ENCODE data around the gene IL1RL1. TPM values are rescaled to one million over a fixed set of nuclear protein-coding genes. Genes with fewer than 3 reads are reported as not detected.

The IL1RL1 gene
- total and polyA plus RNA-seq, 2 experiments from 2014 or later: not detected

DNA sequence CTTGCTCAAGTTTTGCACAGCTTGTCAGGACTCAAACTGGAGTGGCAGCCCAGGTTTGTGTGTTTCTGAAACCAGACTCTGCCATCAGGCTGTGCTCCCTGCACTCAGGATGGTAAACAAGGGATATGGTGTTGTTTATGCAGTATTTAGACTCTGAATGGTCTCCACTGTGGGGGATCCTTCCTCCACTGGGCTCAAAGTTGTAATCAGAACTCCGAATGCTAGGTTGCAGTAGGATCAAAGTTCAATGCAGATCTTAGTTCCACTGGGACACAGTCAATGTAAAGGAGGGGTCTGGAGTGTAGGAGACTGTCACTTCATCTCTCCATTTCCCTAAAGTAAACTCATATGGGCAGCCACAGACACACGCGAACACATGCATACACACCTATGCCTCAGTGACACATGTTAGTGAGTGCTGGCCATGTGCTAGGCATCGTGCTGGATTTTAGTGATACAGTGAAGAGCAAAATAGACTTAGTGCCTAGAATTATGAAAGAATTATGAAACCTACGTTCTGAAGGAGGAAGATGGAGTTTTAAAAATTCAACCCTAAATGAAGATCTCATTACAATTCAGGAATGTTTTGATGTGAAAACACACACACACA is 50.4 kb downstream of the IL1RL1 start:
- TF ChIP-seq, protein P1, sequence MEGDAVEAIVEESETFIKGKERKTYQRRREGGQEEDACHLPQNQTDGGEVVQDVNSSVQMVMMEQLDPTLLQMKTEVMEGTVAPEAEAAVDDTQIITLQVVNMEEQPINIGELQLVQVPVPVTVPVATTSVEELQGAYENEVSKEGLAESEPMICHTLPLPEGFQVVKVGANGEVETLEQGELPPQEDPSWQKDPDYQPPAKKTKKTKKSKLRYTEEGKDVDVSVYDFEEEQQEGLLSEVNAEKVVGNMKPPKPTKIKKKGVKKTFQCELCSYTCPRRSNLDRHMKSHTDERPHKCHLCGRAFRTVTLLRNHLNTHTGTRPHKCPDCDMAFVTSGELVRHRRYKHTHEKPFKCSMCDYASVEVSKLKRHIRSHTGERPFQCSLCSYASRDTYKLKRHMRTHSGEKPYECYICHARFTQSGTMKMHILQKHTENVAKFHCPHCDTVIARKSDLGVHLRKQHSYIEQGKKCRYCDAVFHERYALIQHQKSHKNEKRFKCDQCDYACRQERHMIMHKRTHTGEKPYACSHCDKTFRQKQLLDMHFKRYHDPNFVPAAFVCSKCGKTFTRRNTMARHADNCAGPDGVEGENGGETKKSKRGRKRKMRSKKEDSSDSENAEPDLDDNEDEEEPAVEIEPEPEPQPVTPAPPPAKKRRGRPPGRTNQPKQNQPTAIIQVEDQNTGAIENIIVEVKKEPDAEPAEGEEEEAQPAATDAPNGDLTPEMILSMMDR (IDR thresholded peaks at IDR 0.05; ENCODE audit: low read depth, low read length): no peak
- Histone ChIP-seq H3K27me3 (peaks cover 16% of the 10 kb centered on the region), H3K27ac (no peak overlapping the region), H3K36me3 (no peaks in the 10 kb centered on the region), H3K4me1 (ENCODE audit: low read depth) (no peaks in the 10 kb centered on the region), H3K4me3 (no peak overlapping the region), H3K9me3 (ENCODE audit: low read depth) (no peaks in the 10 kb centered on the region)
- DNase-seq (ENCODE audit: low read depth in 1 of 2, low spot score in 1 of 2): no peak

DNA sequence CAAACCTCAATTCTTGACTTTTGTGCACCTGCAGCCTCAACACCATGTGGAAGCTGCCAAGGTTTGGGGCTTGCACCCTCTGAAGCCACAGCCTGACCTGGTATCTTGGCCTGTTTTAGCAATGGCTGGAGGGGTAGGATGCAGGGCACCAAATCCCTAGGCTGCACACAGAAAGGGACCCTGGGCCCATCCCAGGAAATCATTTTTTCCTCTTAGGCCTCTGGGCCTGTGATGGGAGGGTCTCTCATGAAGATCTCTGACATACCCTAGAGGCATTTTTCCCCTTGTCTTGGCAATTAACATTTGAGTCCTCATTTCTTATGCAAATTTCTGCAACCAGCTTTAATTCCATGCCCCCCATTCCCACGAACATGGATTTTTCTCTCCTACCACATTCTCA is 54.4 kb downstream of the IL1RL1 start:
- H3K27me3 ChIP-seq: no peaks in the 10 kb centered on the region
- TF ChIP-seq, protein P1 (IDR thresholded peaks at IDR 0.05; ENCODE audit: low read depth, low read length): no peak
- no peak overlapping the region for H3K27ac ChIP-seq
- H3K4me1 ChIP-seq (ENCODE audit: low read depth): no peaks in the 10 kb centered on the region
- H3K36me3 ChIP-seq: no peaks in the 10 kb centered on the region
- no peak overlapping the region for H3K4me3 ChIP-seq
- H3K9me3 ChIP-seq (ENCODE audit: low read depth): no peaks in the 10 kb centered on the region
- DNase-seq (ENCODE audit: low read depth in 1 of 2, low spot score in 1 of 2): no peak

DNA sequence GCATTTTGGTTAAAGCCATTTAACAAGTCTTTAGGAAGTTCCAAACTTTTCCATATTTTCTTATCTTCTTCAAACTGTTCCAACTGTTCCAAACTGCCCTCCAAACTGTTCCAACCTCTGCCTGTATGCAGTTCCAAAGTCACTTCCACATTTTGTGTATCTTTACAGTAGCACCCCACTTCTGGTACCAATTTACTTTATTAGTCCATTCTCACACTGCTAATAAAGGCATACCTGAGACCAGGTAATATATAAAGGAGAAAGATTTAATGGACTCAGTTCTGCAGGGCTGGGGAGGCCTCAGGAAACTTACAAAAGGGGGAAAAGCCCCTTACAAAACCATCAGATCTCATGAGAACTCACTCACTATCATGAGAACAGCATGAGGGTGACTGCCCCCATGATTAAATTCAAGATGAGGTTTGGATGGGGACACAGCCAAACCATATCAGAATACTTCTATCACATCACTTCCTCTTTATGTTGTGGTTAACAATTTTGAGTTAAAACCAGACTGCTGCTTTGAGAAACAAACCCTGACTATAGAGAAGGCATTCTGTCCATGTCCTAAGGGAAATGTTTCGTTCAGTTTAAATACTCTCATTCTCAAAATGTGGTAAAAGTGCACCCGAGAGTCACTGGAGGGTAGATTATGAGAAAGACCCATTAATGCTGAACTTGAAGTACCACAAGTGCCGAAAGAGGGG is 55.2 kb downstream of the IL1RL1 start:
- Histone ChIP-seq H3K4me3 (no peak overlapping the region), H3K27me3 (no peaks in the 10 kb centered on the region), H3K27ac (no peak overlapping the region), H3K4me1 (ENCODE audit: low read depth) (no peaks in the 10 kb centered on the region), H3K9me3 (ENCODE audit: low read depth) (no peaks in the 10 kb centered on the region), H3K36me3 (no peaks in the 10 kb centered on the region)
- DNase-seq (ENCODE audit: low read depth in 1 of 2, low spot score in 1 of 2): no peak
- TF ChIP-seq, protein P1 (IDR thresholded peaks at IDR 0.05; ENCODE audit: low read depth, low read length): no peak

DNA sequence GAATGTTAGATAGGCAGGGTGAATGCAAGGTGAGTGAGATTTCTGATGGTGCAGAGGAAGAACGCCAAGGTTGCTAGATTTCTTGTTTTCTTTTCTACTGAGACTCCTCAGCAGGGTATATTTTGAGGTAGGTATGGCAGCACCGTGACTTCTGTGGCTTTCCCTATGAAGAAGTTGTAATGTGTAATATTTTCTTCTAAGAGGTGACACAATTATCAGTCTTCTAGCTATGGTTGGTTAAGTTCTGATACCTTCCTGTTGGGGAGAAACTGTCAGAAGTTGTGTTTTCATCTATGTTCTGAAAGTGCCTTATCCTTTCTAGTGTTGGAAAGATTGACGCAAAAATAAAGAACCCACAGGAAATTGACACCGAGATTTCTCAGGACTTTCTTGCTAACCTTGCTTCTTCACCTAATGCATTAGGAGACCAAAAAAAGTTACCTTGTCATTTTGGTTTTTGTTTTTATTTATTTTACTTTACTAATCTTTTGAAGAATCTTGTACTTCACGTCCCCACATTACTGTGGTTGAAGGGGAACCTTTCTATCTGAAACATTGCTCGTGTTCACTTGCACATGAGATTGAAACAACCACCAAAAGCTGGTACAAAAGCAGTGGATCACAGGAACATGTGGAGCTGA is 56.1 kb downstream of the IL1RL1 start:
- DNase-seq (ENCODE audit: low read depth in 1 of 2, low spot score in 1 of 2): no peak
- Histone ChIP-seq H3K27ac (no peak overlapping the region), H3K27me3 (no peaks in the 10 kb centered on the region), H3K9me3 (ENCODE audit: low read depth) (no peaks in the 10 kb centered on the region), H3K4me3 (no peak overlapping the region), H3K36me3 (no peaks in the 10 kb centered on the region), H3K4me1 (ENCODE audit: low read depth) (no peaks in the 10 kb centered on the region)
- TF ChIP-seq, protein P1 (IDR thresholded peaks at IDR 0.05; ENCODE audit: low read depth, low read length): no peak

DNA sequence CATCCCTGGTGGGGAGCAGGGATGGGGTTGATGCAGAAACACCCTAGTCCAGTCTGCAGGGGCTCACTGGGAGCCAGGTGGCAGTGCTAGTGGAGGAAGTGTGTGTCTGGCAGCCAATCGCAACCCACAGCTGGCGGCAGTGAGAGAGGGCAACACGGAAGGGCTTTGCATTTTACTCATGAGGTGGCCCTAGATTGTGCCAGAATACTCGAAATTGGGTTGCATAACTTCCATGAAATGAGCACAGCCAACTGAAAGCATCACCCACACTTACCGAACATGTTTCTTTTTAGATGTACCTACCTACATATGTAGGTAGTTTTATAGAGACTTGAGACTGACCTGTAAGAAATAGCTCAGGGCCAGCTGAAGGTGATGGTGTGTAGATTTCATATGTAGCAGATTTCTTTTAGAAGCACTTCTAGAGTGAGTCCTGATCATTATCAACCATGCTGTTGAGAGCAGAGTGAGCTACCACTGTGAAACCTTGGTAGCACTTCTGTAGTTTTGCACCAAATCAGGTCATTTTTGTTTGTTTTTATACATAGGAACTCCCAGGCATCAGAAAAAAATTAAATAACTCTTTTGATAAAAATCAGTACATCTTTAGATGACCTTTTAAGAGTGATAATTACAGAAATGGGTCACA is 57.2 kb downstream of the IL1RL1 start:
- Histone ChIP-seq H3K27ac (no peak overlapping the region), H3K4me3 (no peak overlapping the region), H3K4me1 (ENCODE audit: low read depth) (no peaks in the 10 kb centered on the region), H3K36me3 (no peaks in the 10 kb centered on the region), H3K27me3 (no peaks in the 10 kb centered on the region), H3K9me3 (ENCODE audit: low read depth) (no peaks in the 10 kb centered on the region)
- DNase-seq (ENCODE audit: low read depth in 1 of 2, low spot score in 1 of 2): no peak
- TF ChIP-seq, protein P1 (IDR thresholded peaks at IDR 0.05; ENCODE audit: low read depth, low read length): no peak
